Measurements from ENCODE around the gene ITGA3. TPM values are rescaled to one million over a fixed set of nuclear protein-coding genes. Genes with fewer than 3 reads are reported as not detected.

The ITGA3 gene
- total RNA-seq, 2 donors from 2014 or later, result 16.6 to 21.7 TPM

DNA sequence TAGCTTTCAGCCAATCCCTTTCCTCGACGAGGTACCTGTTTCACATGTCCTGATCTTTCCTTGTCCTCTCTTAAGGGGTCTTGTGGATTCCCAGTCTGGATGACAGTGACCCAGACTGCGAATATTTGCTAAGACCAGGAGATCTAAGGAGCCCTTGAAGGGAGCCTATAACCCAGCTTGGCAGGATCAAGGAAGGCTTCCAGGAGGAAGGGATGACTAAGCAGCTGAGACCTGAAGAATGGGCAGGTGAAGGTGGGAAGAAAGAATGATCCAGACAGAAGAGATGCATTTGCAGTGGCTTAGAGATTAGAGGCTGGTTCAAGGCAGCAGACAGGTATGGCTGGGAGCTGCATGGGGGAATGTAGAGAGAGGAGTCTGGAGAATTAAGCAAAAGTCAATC, 37.3 kb downstream of the ITGA3 start:
- H3K27me3 ChIP-seq (ENCODE audit: control insufficient read depth, insufficient read depth, low read length, poor library complexity, severe bottlenecking), result no peaks in the 10 kb centered on the region
- no peaks in the 10 kb centered on the region for H3K9me3 Mint-ChIP-seq
- TF ChIP-seq CTCF (conservative IDR thresholded peaks at IDR 0.05), result no peak
- H3K4me1 Mint-ChIP-seq, result peaks cover 12% of the 10 kb centered on the region
- H3K27me3 Mint-ChIP-seq (ENCODE audit: insufficient read depth), result peaks cover 15% of the 10 kb centered on the region
- no peak overlapping the region for H3K27ac ChIP-seq (ENCODE audit: low read depth, low read length)
- no peak overlapping the region for H3K4me3 Mint-ChIP-seq
- no peak overlapping the region for H3K27ac Mint-ChIP-seq
- peaks cover 5% of the 10 kb centered on the region for H3K36me3 ChIP-seq (ENCODE audit: control insufficient read depth, insufficient read depth, low read length)
- no peaks in the 10 kb centered on the region for H3K4me1 ChIP-seq (ENCODE audit: control insufficient read depth, insufficient read depth, low read length)
- no peak for DNase-seq
- 85 to 91% methylated on average over 3 of the region's 3 CpGs for WGBS, 2 experiments (ENCODE audit: insufficient coverage in 1 of 2, insufficient read length in 1 of 2)
- H3K9ac ChIP-seq (ENCODE audit: extremely low read depth, low read length, poor library complexity, severe bottlenecking), result no peak overlapping the region
- H3K36me3 Mint-ChIP-seq (ENCODE audit: low read depth), result peaks cover 2% of the 10 kb centered on the region
- no peak overlapping the region for H3K4me3 ChIP-seq (ENCODE audit: low read length)
- H3K9me3 ChIP-seq (ENCODE audit: control insufficient read depth, low read length), result no peaks in the 10 kb centered on the region

DNA sequence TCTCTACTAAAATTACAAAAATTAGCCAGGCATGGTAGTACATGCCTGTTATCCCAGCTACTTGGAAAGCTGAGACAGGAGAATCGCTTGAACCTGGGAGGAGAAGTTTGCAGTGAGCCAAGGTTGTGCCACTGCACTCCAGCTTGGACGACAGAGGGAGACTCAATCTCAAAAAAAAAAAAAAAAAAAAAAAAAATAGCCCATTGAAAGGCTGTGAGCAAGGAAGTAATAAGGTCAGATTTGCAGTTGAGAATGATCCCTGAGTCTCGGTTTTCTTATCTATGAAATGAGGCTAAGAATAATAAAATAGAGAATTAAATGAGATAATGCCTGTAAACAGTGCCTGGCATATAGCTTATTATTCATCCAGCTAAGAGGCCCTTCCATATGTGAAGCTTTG, 37.9 kb downstream of the ITGA3 start:
- 64 to 83% methylated on average over 2 of the region's 3 CpGs for WGBS, 2 experiments (ENCODE audit: insufficient coverage in 1 of 2, insufficient read length in 1 of 2)
- DNase-seq, result no peak

GRCh38 chr17:50094243-50094752, 38.4 kb downstream of the ITGA3 start:
- H3K36me3 ChIP-seq (ENCODE audit: control insufficient read depth, insufficient read depth, low read length), result peaks cover 8% of the 10 kb centered on the region
- Mint-ChIP-seq H3K36me3 (ENCODE audit: low read depth) (peaks cover 7% of the 10 kb centered on the region), H3K4me1 (peaks cover 15% of the 10 kb centered on the region), H3K27ac (peak overlapping the region; percentile 94), H3K27me3 (ENCODE audit: insufficient read depth) (peaks cover 15% of the 10 kb centered on the region), H3K9me3 (no peaks in the 10 kb centered on the region), H3K4me3 (peak overlapping the region; percentile 91)
- H3K27ac ChIP-seq (ENCODE audit: low read depth, low read length), result no peak overlapping the region
- TF ChIP-seq CTCF (conservative IDR thresholded peaks at IDR 0.05), result peak; percentile 95
- H3K9me3 ChIP-seq (ENCODE audit: control insufficient read depth, low read length), result no peaks in the 10 kb centered on the region
- H3K9ac ChIP-seq (ENCODE audit: extremely low read depth, low read length, poor library complexity, severe bottlenecking), result no peak overlapping the region
- peak; percentile 99 for DNase-seq
- WGBS, 2 experiments (ENCODE audit: insufficient coverage in 1 of 2, insufficient read length in 1 of 2), result 6 to 11% methylated on average over 12 to 21 of the region's 21 CpGs
- no peaks in the 10 kb centered on the region for H3K27me3 ChIP-seq (ENCODE audit: control insufficient read depth, insufficient read depth, low read length, poor library complexity, severe bottlenecking)
- H3K4me1 ChIP-seq (ENCODE audit: control insufficient read depth, insufficient read depth, low read length), result no peaks in the 10 kb centered on the region
- peak overlapping the region; percentile 89 for H3K4me3 ChIP-seq (ENCODE audit: low read length)

More for the DNA sequence above, 37.9 kb downstream of the ITGA3 start:
- H3K4me3 Mint-ChIP-seq, result no peak overlapping the region
- peak overlapping the region; percentile 94 for H3K27ac Mint-ChIP-seq
- Histone ChIP-seq H3K36me3 (ENCODE audit: control insufficient read depth, insufficient read depth, low read length) (peaks cover 8% of the 10 kb centered on the region), H3K27ac (ENCODE audit: low read depth, low read length) (no peak overlapping the region), H3K27me3 (ENCODE audit: control insufficient read depth, insufficient read depth, low read length, poor library complexity, severe bottlenecking) (no peaks in the 10 kb centered on the region), H3K4me1 (ENCODE audit: control insufficient read depth, insufficient read depth, low read length) (no peaks in the 10 kb centered on the region), H3K4me3 (ENCODE audit: low read length) (no peak overlapping the region), H3K9me3 (ENCODE audit: control insufficient read depth, low read length) (no peaks in the 10 kb centered on the region), H3K9ac (ENCODE audit: extremely low read depth, low read length, poor library complexity, severe bottlenecking) (no peak overlapping the region)
- H3K36me3 Mint-ChIP-seq (ENCODE audit: low read depth), result peaks cover 6% of the 10 kb centered on the region
- peaks cover 15% of the 10 kb centered on the region for H3K27me3 Mint-ChIP-seq (ENCODE audit: insufficient read depth)
- TF ChIP-seq CTCF (conservative IDR thresholded peaks at IDR 0.05), result no peak
- H3K4me1 Mint-ChIP-seq, result peaks cover 15% of the 10 kb centered on the region
- no peaks in the 10 kb centered on the region for H3K9me3 Mint-ChIP-seq

All from endodermal cell (in vitro differentiated cells).